Measurements from ENCODE around the gene ARPC4.
"Not testable (repeated sequence)": the region's sequence is repeated elsewhere in the genome, so short reads cannot be mapped to it uniquely, and the experiment has no call there.

The ARPC4 gene

GRCh38 chr3:9826815-9827573 is 34.1 kb downstream of the ARPC4 start:
- peak; percentile 33 for DNase-seq

GRCh38 chr3:9828801-9829755 is 36.2 kb downstream of the ARPC4 start:
- DNase-seq: no peak

- no peak for DNase-seq
These were observed 38.4 kb downstream of the ARPC4 start for GRCh38 chr3:9831253-9831652.

- no peak for DNase-seq
These were observed 40.2 kb downstream of the ARPC4 start for GRCh38 chr3:9833078-9833477.

- no peak for DNase-seq
These were observed 41.9 kb downstream of the ARPC4 start for GRCh38 chr3:9834520-9835380.

GRCh38 chr3:9837701-9838582 is 45.1 kb downstream of the ARPC4 start:
- DNase-seq: peak; percentile 18

- no peak for DNase-seq
These were observed 46.0 kb downstream of the ARPC4 start for GRCh38 chr3:9838856-9839255.

- DNase-seq: no peak
These were observed 48.1 kb downstream of the ARPC4 start for GRCh38 chr3:9841015-9841414.

GRCh38 chr3:9843715-9844438 is 51.0 kb downstream of the ARPC4 start, which contains the start of gene RPUSD3:
Gene RPUSD3, minus strand, starts transcription at chr3:9844008. Its CDS starts 18 bp downstream, at chr3:9843990.
- DNase-seq: peak; percentile 99

- no peak for DNase-seq
These were observed 53.3 kb downstream of the ARPC4 start for GRCh38 chr3:9846231-9846630.

- no peak for DNase-seq
These were observed 54.1 kb downstream of the ARPC4 start for GRCh38 chr3:9846931-9847488.

- not testable (repeated sequence) for DNase-seq
These were observed 55.0 kb downstream of the ARPC4 start for GRCh38 chr3:9847870-9848269.

- peak; percentile 36 for DNase-seq
These were observed 56.0 kb downstream of the ARPC4 start for GRCh38 chr3:9848860-9849259.

- not testable (repeated sequence) for DNase-seq
These were observed 58.5 kb downstream of the ARPC4 start for GRCh38 chr3:9851383-9851782.

GRCh38 chr3:9851926-9852325 is 59.0 kb downstream of the ARPC4 start:
- not testable (repeated sequence) for DNase-seq

GRCh38 chr3:9852528-9852927 is 59.6 kb downstream of the ARPC4 start:
- DNase-seq: no peak

GRCh38 chr3:9854291-9854940 is 61.5 kb downstream of the ARPC4 start:
- DNase-seq: not testable (repeated sequence)

GRCh38 chr3:9855594-9855993 is 62.7 kb downstream of the ARPC4 start:
- DNase-seq: no peak
